Measurements from ENCODE around the gene LPIN3. TPM values are rescaled to one million over a fixed set of nuclear protein-coding genes. Genes with fewer than 3 reads are reported as not detected.

Gene LPIN3
- polyA plus RNA-seq, 1 of the 3 experiments (the other 2 are of a cell fraction) = 0.21 TPM

GRCh38 chr20:41382791-41383305 lies 42.2 kb downstream of the LPIN3 start (continued):
- no peak for TF ChIP-seq IRF3 (IDR thresholded peaks at IDR 0.05; ENCODE audit: low read depth, low read length)

- 59% methylated on average over 14 of the region's 14 CpGs for WGBS (ENCODE audit: low lambda C conversion rate)
- Histone ChIP-seq H3K9me2 (no peaks in the 10 kb centered on the region), H2AFZ (ENCODE audit: low read depth) (no peak overlapping the region)
Measured at GRCh38 chr20:41386502-41387427, 46.1 kb downstream of the LPIN3 start.

GRCh38 chr20:41387444-41387851 lies 46.8 kb downstream of the LPIN3 start:
- Histone ChIP-seq H3F3A (replicated peaks; ENCODE audit: insufficient read depth) (no peaks in the 10 kb centered on the region), H3K9ac (no peak overlapping the region), H3K36me3 (replicated peaks in 1 of 2; ENCODE audit: control insufficient read depth in 1 of 2, insufficient read depth in 2 of 2, low read length in 1 of 2) (no peaks in the 10 kb centered on the region), H3K27me3 (ENCODE audit: insufficient read depth) (no peaks in the 10 kb centered on the region; the same call in 1 of the 2 replicates), H3K4me1 (ENCODE audit: control insufficient read depth in 1 of 2, insufficient read depth in 2 of 2, low read depth in 1 of 2, low read length in 1 of 2) (peaks cover 0 to 12% of the 10 kb centered on the region in 2 experiments; a peak in 1 of 4 replicates), H3K79me2 (ENCODE audit: insufficient read depth) (no peaks in the 10 kb centered on the region), H3K9me2 (no peaks in the 10 kb centered on the region), H2AFZ (ENCODE audit: low read depth) (no peak overlapping the region), H3K4me3 (ENCODE audit: low read depth in 2 of 2, low read length in 1 of 2) (no peak overlapping the region), H3K4me2 (no peak overlapping the region), H3K9me3 (no peaks in the 10 kb centered on the region), H4K20me1 (ENCODE audit: insufficient read depth) (no peaks in the 10 kb centered on the region), H3K27ac (ENCODE audit: low read depth in 2 of 2, low read length in 1 of 2) (peak overlapping the region in 1 of 2 experiments; percentile 34; a peak in 2 of 4 replicates)
- peak; percentile 58 for DNase-seq
- 62% methylated on average over 5 of the region's 9 CpGs for WGBS (ENCODE audit: low lambda C conversion rate)
- CTCF ChIA-PET = interaction anchor here (0.9 to 1.8 kb wide), 6 partner anchors 10 to 214 kb away, joined by 3 to 5 read pairs (median 4); no protein-coding TSS in a partner anchor
- POLR2A ChIA-PET = no interaction called here
- TF ChIP-seq FOSL2 (IDR thresholded peaks at IDR 0.05; ENCODE audit: borderline replicate concordance, low read depth) = no peak
- TF ChIP-seq ELF1 (IDR thresholded peaks at IDR 0.05) = no peak
- no peak for TF ChIP-seq TEAD4 (IDR thresholded peaks at IDR 0.05; ENCODE audit: borderline replicate concordance, insufficient read depth)
- TF ChIP-seq EZH2phosphoT487 (IDR thresholded peaks at IDR 0.05; ENCODE audit: borderline replicate concordance, low read depth) = no peak
- no peak for TF ChIP-seq RAD21 (IDR thresholded peaks at IDR 0.05; ENCODE audit: low read length)
- no peak for TF ChIP-seq NFIC (IDR thresholded peaks at IDR 0.05; ENCODE audit: borderline replicate concordance)
- no peak for TF ChIP-seq USF2 (IDR thresholded peaks at IDR 0.05; ENCODE audit: borderline replicate concordance, low read depth, low read length)
- TF ChIP-seq NRF1 (IDR thresholded peaks at IDR 0.05; ENCODE audit: low read depth, low read length) = no peak

More at GRCh38 chr20:41386502-41387427, 46.1 kb downstream of the LPIN3 start:
- H3K36me3 ChIP-seq (replicated peaks in 1 of 2; ENCODE audit: control insufficient read depth in 1 of 2, insufficient read depth in 2 of 2, low read length in 1 of 2) = no peaks in the 10 kb centered on the region
- ChIA-PET CTCF (interaction anchor here (0.9 to 1.8 kb wide), 6 partner anchors 11 to 214 kb away, joined by 3 to 5 read pairs (median 4); no protein-coding TSS in a partner anchor), POLR2A (no interaction called here)
- H3K27me3 ChIP-seq (ENCODE audit: insufficient read depth) = no peaks in the 10 kb centered on the region; the same call in 1 of the 2 replicates
- no peaks in the 10 kb centered on the region for H3K9me3 ChIP-seq
- no peaks in the 10 kb centered on the region for H3F3A ChIP-seq (replicated peaks; ENCODE audit: insufficient read depth)
- no peak overlapping the region for H3K4me2 ChIP-seq
- no peaks in the 10 kb centered on the region for H4K20me1 ChIP-seq (ENCODE audit: insufficient read depth)
- no peak overlapping the region for H3K4me3 ChIP-seq (ENCODE audit: low read depth in 2 of 2, low read length in 1 of 2)
- peak; percentile 74 for DNase-seq
- H3K4me1 ChIP-seq (ENCODE audit: control insufficient read depth in 1 of 2, insufficient read depth in 2 of 2, low read depth in 1 of 2, low read length in 1 of 2) = peaks cover 0 to 12% of the 10 kb centered on the region in 2 experiments; a peak in 1 of 4 replicates
- H3K9ac ChIP-seq = no peak overlapping the region
- H3K79me2 ChIP-seq (ENCODE audit: insufficient read depth) = no peaks in the 10 kb centered on the region
- TF ChIP-seq ELF1 (IDR thresholded peaks at IDR 0.05) (no peak), MEF2A (IDR thresholded peaks at IDR 0.05; ENCODE audit: borderline replicate concordance, low read depth) (no peak), RCOR1 (IDR thresholded peaks at IDR 0.05; ENCODE audit: low read length) (no peak; the same call in 1 of the 2 replicates), CTCF (IDR thresholded peaks at IDR 0.05) (no peak), EP300 (IDR thresholded peaks at IDR 0.05; ENCODE audit: borderline replicate concordance in 1 of 2, low read depth in 1 of 2, low read length in 1 of 2) (no peak; a peak in 1 of 4 replicates)
- peak overlapping the region in 1 of 2 experiments; percentile 34; a peak in 2 of 4 replicates for H3K27ac ChIP-seq (ENCODE audit: low read depth in 2 of 2, low read length in 1 of 2)
